Erythroblast (primary cell): ENCODE results near the gene EXOC6.

Experiments
- GATA1 ChIP-seq: IDR thresholded peaks from 2 replicates; pipeline ENCODE4 v1.6.1; 2011; ENCODE audit warnings: low read depth, mild to moderate bottlenecking, control low read depth, low read length, moderate library complexity
- POLR2A ChIP-seq: IDR thresholded peaks from 2 replicates; pipeline ENCODE4 v1.6.1; 2011; ENCODE audit warnings: mild to moderate bottlenecking, low read length

DNA sequence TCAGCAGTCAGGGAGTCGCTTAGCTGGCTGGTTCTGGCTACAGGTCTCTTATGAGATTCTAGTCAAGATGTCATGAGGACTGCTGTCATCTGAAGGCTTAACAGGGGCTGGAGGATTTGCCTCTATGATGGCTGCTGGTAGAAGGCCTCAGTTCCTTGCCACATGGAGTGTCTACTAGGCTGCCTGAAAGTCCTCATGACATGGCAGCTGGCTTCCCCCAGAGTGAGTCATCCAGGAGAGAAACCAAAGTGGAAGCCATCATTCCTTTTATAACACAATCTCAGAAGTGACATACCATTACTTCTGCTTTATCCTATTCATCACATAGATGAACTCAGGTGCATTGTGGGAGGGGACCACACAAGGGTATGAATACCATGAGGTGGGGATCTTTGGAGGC, 75.1 kb downstream of the EXOC6 start:
- no peak for TF ChIP-seq POLR2A
- TF ChIP-seq GATA1: no peak
